GM18520 (cell line): Measurements from ENCODE around the gene MBOAT2.
A peak's percentile ranks its signal among the peaks of the same experiment; 100 is the strongest.
"Not testable (repeated sequence)": the region's sequence is repeated elsewhere in the genome, so short reads cannot be mapped to it uniquely, and the experiment has no call there.

Experiments used
- ATAC-seq: cut with Tn5 transposase; IDR thresholded peaks from one replicate; pipeline ENCODE4 v1.9.1; 2021; ENCODE audit not compliant: unreplicated experiment

Gene MBOAT2

GRCh38 chr2:9003616-9004337, at the start of gene MBOAT2:
Gene MBOAT2 (minus strand): TSS chr2:9003684. CDS start chr2:9003614, 70 bp downstream.
- ATAC-seq: peak; percentile 89

- no peak for ATAC-seq
Observed at GRCh38 chr2:9052821-9053533, 49.5 kb upstream of the MBOAT2 start.

GRCh38 chr2:9051451-9051850, 48.0 kb upstream of the MBOAT2 start:
- ATAC-seq: not testable (repeated sequence)

- ATAC-seq: no peak
Observed at GRCh38 chr2:9050122-9050809, 46.8 kb upstream of the MBOAT2 start.

- no peak for ATAC-seq
Observed at GRCh38 chr2:9045595-9045994, 42.1 kb upstream of the MBOAT2 start.

- not testable (repeated sequence) for ATAC-seq
Observed at GRCh38 chr2:9043491-9043890, 40.0 kb upstream of the MBOAT2 start.

GRCh38 chr2:9037166-9037565, 33.7 kb upstream of the MBOAT2 start:
- no peak for ATAC-seq

- no peak for ATAC-seq
Observed at GRCh38 chr2:9033385-9034168, 30.1 kb upstream of the MBOAT2 start.

- no peak for ATAC-seq
Observed at GRCh38 chr2:9032536-9033255, 29.2 kb upstream of the MBOAT2 start.

GRCh38 chr2:9032121-9032520, 28.6 kb upstream of the MBOAT2 start:
- no peak for ATAC-seq

- ATAC-seq: no peak
Observed at GRCh38 chr2:9031246-9031645, 27.8 kb upstream of the MBOAT2 start.

GRCh38 chr2:9030841-9031240, 27.4 kb upstream of the MBOAT2 start:
- ATAC-seq: no peak

- ATAC-seq: no peak
Observed at GRCh38 chr2:9030190-9030589, 26.7 kb upstream of the MBOAT2 start.

- no peak for ATAC-seq
Observed at GRCh38 chr2:9029721-9030120, 26.2 kb upstream of the MBOAT2 start.

GRCh38 chr2:9027884-9028283, 24.4 kb upstream of the MBOAT2 start:
- ATAC-seq: no peak

- ATAC-seq: no peak
Observed at GRCh38 chr2:9025746-9026145, 22.3 kb upstream of the MBOAT2 start.

GRCh38 chr2:9024575-9024974, 21.1 kb upstream of the MBOAT2 start:
- ATAC-seq: no peak

GRCh38 chr2:9021563-9022211, 18.2 kb upstream of the MBOAT2 start:
- ATAC-seq: no peak

- no peak for ATAC-seq
Observed at GRCh38 chr2:9020267-9020666, 16.8 kb upstream of the MBOAT2 start.

- ATAC-seq: no peak
Observed at GRCh38 chr2:9018534-9018933, 15.1 kb upstream of the MBOAT2 start.
